Karpas-422 (cell line): ENCODE measurements around the gene KCNG1. TPM values are rescaled to one million over a fixed set of nuclear protein-coding genes. Genes with fewer than 3 reads are reported as not detected.

Experiments used
- DNase-seq: peaks from one replicate; pipeline ENCODE4 v3.0.0-alpha.2; 2015
- H2AFZ ChIP-seq: fragments of 200-600 bp; sonication (generic); 2 replicates; pipeline ENCODE4 v1.6.1; 2014; ENCODE audit warnings: antibody characterized with exemption, low read length, mixed read lengths
- H3K27ac ChIP-seq: fragments of 200-600 bp; sonication (generic); 2 replicates; pipeline ENCODE4 v1.5.1; 2014; ENCODE audit warnings: mild to moderate bottlenecking, low read length, moderate library complexity
- H3K27me3 ChIP-seq: fragments of 200-600 bp; sonication (generic); 2 replicates; pipeline ENCODE4 v1.6.1; 2014; ENCODE audit warnings: low read length, mixed read lengths
- H3K36me3 ChIP-seq: fragments of 200-600 bp; sonication (generic); 2 replicates; pipeline ENCODE4 v1.6.1; 2014; ENCODE audit warnings: low read length, mixed read lengths; ENCODE audit not compliant: insufficient read depth
- H3K4me1 ChIP-seq: fragments of 200-600 bp; sonication (generic); 2 replicates; pipeline ENCODE4 v1.6.1; 2014; ENCODE audit warnings: mild to moderate bottlenecking, low read length, mixed read lengths
- H3K4me2 ChIP-seq: fragments of 200-600 bp; sonication (generic); 2 replicates; pipeline ENCODE4 v1.6.1; 2014; ENCODE audit warnings: low read length, low read depth, mild to moderate bottlenecking; ENCODE audit not compliant: poor library complexity, severe bottlenecking
- H3K4me3 ChIP-seq: fragments of 200-600 bp; sonication (generic); 2 replicates; pipeline ENCODE4 v1.5.1; 2014; ENCODE audit warnings: mild to moderate bottlenecking, antibody characterized with exemption, low read length, mixed read lengths
- H3K79me2 ChIP-seq: fragments of 200-600 bp; sonication (generic); 2 replicates; pipeline ENCODE4 v1.6.1; 2014; ENCODE audit warnings: mild to moderate bottlenecking, low read length, mixed read lengths
- H3K9ac ChIP-seq: fragments of 200-600 bp; sonication (generic); 2 replicates; pipeline ENCODE4 v1.6.0; 2014; ENCODE audit warnings: low read length
- H3K9me2 ChIP-seq: fragments of 200-600 bp; sonication (generic), shearing (Covaris generic); replicated peaks from 2 replicates; pipeline ENCODE4 v1.6.0; 2014; ENCODE audit warnings: mild to moderate bottlenecking, low read length, moderate library complexity; ENCODE audit not compliant: insufficient read depth
- H3K9me3 ChIP-seq: fragments of 300-700, 200-600 bp; sonication (generic); 2 replicates; pipeline ENCODE4 v1.6.1; 2014; ENCODE audit warnings: low read length, mixed read lengths
- H4K20me1 ChIP-seq: fragments of 200-600 bp; sonication (generic); 2 replicates; pipeline ENCODE4 v1.6.1; 2014; ENCODE audit warnings: mild to moderate bottlenecking, antibody characterized with exemption, low read length, low read depth; ENCODE audit not compliant: insufficient read depth
- total RNA-seq: library from RNA; depleted of rRNA; stranded (reverse); fragments of >200 nt; shearing (Covaris generic); gene quantifications from 2 replicates; pipeline ENCODE4 v1.2.3, GENCODE V29; 2014; ENCODE audit warnings: low replicate concordance

Gene KCNG1
- total RNA-seq, 1 experiment from 2014 or later = not detected

DNA sequence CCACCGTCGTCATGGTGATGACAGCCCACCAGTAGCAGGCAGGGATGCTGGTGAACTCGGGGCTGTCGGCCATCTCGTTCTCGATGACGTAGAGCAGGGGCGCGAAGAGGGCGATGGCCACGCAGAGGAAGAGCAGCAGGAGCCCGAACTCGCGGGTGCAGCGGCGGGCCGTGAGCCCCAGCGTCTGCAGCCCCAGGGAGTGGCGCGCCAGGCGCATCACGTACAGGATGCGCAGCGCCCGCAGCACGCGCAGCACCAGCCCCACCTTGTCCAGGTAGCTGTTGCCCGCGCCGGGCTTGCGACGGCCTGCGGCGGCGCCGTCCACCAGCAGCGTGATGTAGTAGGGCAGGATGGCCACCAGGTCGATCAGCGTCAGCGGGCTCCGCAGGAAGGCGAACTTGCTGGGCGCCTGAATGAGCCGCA is 18.6 kb downstream of the KCNG1 start:
- Histone ChIP-seq H3K4me1 (no peaks in the 10 kb centered on the region), H3K9me2 (no peaks in the 10 kb centered on the region), H3K4me3 (no peak overlapping the region), H3K27ac (no peak overlapping the region), H4K20me1 (no peaks in the 10 kb centered on the region), H3K79me2 (no peaks in the 10 kb centered on the region), H3K4me2 (no peak overlapping the region), H3K9ac (no peak overlapping the region), H3K36me3 (no peaks in the 10 kb centered on the region), H3K27me3 (no peaks in the 10 kb centered on the region), H2AFZ (no peak overlapping the region), H3K9me3 (no peaks in the 10 kb centered on the region)
- no peak for DNase-seq

DNA sequence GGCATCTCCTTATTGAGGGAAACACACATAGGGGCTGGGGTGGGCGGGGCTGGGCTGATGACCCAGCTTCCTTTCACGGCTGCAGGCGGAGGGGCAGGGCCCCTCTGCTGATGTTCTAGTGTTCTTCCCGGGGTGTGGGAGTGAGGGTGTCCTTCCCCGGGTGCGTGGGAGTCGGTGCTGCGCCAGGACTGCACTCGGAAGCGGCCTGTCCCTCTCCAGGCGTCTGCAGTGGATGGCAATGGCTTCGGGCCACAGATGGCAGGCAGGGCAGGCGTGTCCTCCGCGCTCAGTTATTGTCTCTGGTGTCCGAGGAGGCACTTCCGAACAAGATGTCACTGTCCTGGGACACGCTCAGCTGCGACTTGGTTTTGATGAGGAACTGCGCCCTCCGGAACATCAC is 19.2 kb downstream of the KCNG1 start:
- no peak overlapping the region for H2AFZ ChIP-seq

DNA sequence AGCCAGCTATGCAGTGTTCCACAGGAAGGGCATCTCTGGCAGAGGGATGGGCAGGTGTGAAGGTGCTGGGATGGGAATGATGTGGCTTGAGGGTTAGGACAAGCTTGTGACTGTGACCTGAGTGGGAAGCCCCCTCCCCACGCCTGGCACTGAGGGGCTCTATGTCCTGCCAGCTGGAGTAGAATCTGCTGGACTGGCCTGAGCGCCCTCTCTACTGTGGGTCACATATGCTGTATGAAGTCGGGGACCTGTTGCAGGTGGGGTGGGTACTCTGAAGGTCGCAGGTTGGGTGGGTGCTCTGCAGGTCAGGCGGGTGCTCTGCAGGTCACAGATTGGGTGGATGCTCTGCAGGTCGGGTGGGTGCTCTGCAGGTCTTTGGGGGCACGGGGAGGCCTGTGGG is 20.3 kb downstream of the KCNG1 start:
- no peak overlapping the region for H3K4me2 ChIP-seq
- no peak for DNase-seq
- no peak overlapping the region for H3K4me3 ChIP-seq
- H4K20me1 ChIP-seq = no peaks in the 10 kb centered on the region
- H3K9ac ChIP-seq = no peak overlapping the region
- H3K9me2 ChIP-seq = no peaks in the 10 kb centered on the region
- no peaks in the 10 kb centered on the region for H3K27me3 ChIP-seq
- no peak overlapping the region for H2AFZ ChIP-seq
- no peak overlapping the region for H3K27ac ChIP-seq
- no peaks in the 10 kb centered on the region for H3K9me3 ChIP-seq
- H3K79me2 ChIP-seq = no peaks in the 10 kb centered on the region
- H3K4me1 ChIP-seq = no peaks in the 10 kb centered on the region
- H3K36me3 ChIP-seq = no peaks in the 10 kb centered on the region

More for the DNA sequence above, 19.2 kb downstream of the KCNG1 start:
- no peaks in the 10 kb centered on the region for H3K27me3 ChIP-seq
- no peaks in the 10 kb centered on the region for H3K4me1 ChIP-seq
- no peak overlapping the region for H3K4me2 ChIP-seq
- DNase-seq = no peak
- no peaks in the 10 kb centered on the region for H4K20me1 ChIP-seq
- H3K9me3 ChIP-seq = no peaks in the 10 kb centered on the region
- H3K27ac ChIP-seq = no peak overlapping the region
- H3K79me2 ChIP-seq = no peaks in the 10 kb centered on the region
- H3K9ac ChIP-seq = no peak overlapping the region
- H3K4me3 ChIP-seq = no peak overlapping the region
- H3K36me3 ChIP-seq = no peaks in the 10 kb centered on the region
- no peaks in the 10 kb centered on the region for H3K9me2 ChIP-seq

DNA sequence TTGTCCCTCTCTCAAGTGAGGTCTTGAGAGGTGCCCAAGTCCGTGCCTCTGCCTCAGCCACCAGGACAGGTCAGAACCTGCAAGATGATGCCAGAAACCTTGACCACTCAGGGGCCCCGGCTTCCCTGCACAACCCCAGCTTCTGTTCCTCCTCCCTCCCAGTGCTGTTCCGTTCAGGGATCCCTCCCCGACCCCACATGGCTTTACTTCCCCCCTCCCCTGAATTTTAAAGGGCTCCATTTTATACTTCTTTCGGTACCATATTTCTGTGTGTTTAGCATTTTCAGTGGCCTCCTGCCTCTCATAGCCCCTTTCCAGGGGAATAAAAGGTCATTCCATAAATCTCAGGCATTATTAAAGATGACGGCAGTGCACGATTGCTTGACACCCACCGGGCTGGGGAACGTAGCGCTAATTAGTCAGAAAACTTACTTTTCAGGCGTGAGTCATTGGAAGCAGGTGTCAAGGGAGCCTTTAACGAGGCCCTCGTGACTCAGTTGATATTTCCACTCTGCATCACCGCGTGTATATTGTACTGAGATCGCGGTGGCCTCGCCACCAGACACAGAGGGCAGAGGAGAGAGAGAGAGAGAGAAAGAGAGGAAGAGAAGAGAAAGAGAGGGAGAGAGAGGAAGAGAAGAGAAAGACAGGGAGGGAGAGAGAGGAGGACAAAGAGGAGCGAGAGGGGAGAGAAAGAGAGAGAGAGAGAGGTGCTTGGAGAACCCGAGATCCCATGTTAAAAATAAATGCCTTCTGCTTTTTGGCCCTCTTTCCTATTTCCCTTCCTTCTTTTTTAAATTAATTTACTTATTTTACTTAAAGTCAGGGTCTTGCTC is 21.3 kb downstream of the KCNG1 start:
- no peaks in the 10 kb centered on the region for H3K79me2 ChIP-seq
- no peaks in the 10 kb centered on the region for H3K9me2 ChIP-seq
- DNase-seq = no peak
- H3K9ac ChIP-seq = no peak overlapping the region
- no peaks in the 10 kb centered on the region for H3K9me3 ChIP-seq
- no peak overlapping the region for H3K27ac ChIP-seq
- no peaks in the 10 kb centered on the region for H3K4me1 ChIP-seq
- H3K4me3 ChIP-seq = no peak overlapping the region
- H3K27me3 ChIP-seq = no peaks in the 10 kb centered on the region
- H3K4me2 ChIP-seq = no peak overlapping the region
- no peak overlapping the region for H2AFZ ChIP-seq
- H3K36me3 ChIP-seq = no peaks in the 10 kb centered on the region
- no peaks in the 10 kb centered on the region for H4K20me1 ChIP-seq

DNA sequence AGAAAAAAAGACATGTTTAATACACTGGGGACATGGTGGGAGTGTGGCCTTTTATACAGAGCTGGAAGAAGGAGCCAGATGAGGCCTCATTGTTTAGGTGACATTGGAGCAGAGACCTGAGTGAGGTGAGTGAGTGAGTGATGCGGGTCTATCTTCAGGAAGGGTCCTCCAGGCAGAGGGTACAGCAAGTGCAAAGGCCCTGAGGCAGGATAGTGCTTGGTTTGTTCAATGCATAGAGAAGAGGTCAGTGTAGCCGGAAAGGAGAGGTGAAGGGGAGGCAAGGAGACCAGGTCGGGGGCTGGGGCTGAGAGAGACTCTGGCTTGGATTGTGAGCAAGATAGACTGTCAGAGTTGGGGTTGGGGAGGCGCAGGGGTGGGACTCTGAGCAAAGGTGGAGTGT is 23.6 kb downstream of the KCNG1 start:
- H3K9me2 ChIP-seq = no peaks in the 10 kb centered on the region
- H3K9ac ChIP-seq = no peak overlapping the region
- no peak for DNase-seq
- no peak overlapping the region for H3K27ac ChIP-seq
- no peaks in the 10 kb centered on the region for H3K4me1 ChIP-seq
- H4K20me1 ChIP-seq = no peaks in the 10 kb centered on the region
- H3K4me3 ChIP-seq = no peak overlapping the region
- H3K79me2 ChIP-seq = no peaks in the 10 kb centered on the region
- H3K27me3 ChIP-seq = no peaks in the 10 kb centered on the region
- H2AFZ ChIP-seq = no peak overlapping the region
- no peaks in the 10 kb centered on the region for H3K9me3 ChIP-seq
- H3K36me3 ChIP-seq = no peaks in the 10 kb centered on the region
- H3K4me2 ChIP-seq = no peak overlapping the region

DNA sequence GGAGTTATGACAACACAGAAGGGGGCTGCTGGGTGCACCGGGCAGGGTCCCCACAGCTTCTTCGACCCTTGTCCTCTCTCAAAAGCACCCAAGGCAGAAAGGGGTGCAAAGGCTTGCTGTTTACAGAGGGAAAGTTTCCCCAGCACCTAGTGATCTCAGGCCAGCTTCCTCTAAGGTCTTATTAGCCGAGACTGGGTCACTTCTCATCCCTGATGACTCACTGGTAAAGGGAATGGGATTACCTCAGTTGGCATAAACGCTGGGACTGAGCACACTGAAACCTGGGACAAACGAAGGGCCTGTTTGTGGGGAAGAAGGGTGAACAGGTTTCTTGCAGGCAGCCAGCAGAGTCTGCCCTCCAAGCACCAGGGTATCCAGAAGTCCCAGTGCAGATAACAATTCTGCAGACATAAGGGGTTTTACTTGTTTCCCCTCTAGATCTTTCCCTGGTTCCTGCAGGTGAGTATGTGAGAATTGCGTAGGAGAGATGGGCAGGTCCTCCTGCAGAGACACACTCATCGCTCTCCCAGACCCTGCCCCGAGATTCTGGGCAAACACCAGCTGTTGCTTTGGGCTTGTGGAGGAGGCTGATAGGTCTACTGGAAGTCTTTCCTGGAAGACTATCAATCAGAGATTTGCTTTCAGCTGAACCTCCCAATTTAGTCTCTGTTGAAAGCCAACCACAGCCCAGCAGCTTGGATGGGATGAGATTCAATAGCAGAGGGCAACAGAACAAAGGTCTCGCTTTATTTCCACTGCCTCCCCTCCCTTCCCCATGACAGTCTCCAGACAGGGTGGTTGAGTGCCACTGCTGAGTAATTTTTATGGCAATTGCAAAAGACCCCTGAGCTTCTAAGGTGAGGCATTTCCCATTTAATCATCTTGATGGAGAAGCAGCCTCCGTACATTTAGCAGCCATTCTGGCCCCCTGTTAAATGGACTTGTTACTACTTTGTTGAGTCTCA is 25.7 kb downstream of the KCNG1 start:
- Histone ChIP-seq H2AFZ (no peak overlapping the region), H3K4me3 (no peak overlapping the region), H3K9ac (no peak overlapping the region), H3K36me3 (no peaks in the 10 kb centered on the region), H3K27me3 (no peaks in the 10 kb centered on the region), H3K4me2 (no peak overlapping the region), H3K79me2 (no peaks in the 10 kb centered on the region), H3K27ac (no peak overlapping the region), H3K9me2 (no peaks in the 10 kb centered on the region), H4K20me1 (no peaks in the 10 kb centered on the region), H3K9me3 (peaks cover 4% of the 10 kb centered on the region; the same call in 1 of the 2 replicates), H3K4me1 (peaks cover 7% of the 10 kb centered on the region)
- DNase-seq = no peak

DNA sequence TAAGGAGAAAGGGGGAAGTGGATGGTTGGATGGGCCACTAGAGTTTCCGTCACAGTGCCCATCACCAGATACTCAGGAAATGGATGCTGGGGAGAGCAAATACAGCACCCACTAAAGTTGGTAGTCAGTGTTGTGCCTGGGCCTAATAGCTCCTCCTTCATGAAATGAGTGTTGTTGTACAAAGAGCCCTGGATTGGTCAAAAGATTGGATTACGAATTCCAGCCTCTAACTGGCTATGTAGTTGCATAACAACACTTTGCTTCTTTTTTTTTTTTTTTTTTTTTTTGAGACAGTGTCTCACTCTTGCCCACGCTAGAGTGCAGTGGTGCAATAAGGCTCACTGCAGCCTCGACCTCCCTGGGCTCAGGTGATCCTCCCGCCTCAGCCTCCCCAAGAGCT is 27.4 kb downstream of the KCNG1 start:
- H2AFZ ChIP-seq = no peak overlapping the region
- H3K27me3 ChIP-seq = no peaks in the 10 kb centered on the region
- no peak for DNase-seq
- no peak overlapping the region for H3K9ac ChIP-seq
- no peak overlapping the region for H3K4me3 ChIP-seq
- no peak overlapping the region for H3K4me2 ChIP-seq
- no peaks in the 10 kb centered on the region for H4K20me1 ChIP-seq
- peaks cover 11% of the 10 kb centered on the region for H3K4me1 ChIP-seq
- H3K9me3 ChIP-seq = peaks cover 4% of the 10 kb centered on the region; the same call in 1 of the 2 replicates
- H3K36me3 ChIP-seq = no peaks in the 10 kb centered on the region
- H3K9me2 ChIP-seq = no peaks in the 10 kb centered on the region
- no peak overlapping the region for H3K27ac ChIP-seq
- no peaks in the 10 kb centered on the region for H3K79me2 ChIP-seq

DNA sequence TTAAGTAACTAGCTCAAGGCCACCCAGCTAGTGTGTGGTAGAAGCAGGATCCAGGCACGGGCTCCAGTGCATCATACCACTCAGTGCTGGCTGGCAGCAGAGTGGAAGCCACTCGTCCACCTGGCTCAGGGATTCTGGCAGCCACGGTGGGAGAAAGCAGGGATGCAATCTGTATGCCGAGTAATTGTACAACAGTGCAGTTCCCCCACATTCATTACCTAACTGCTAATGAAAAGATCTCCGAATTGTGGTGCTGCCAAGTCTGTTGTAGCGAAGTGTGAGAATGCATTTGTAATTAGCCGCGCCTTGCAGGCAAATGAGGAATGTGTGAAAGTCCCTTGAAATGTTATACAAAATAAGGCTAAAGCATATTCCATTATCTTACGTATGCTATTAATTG is 29.0 kb downstream of the KCNG1 start:
- no peak overlapping the region for H2AFZ ChIP-seq
- peaks cover 4% of the 10 kb centered on the region; the same call in 1 of the 2 replicates for H3K9me3 ChIP-seq
- no peaks in the 10 kb centered on the region for H4K20me1 ChIP-seq
- H3K36me3 ChIP-seq = no peaks in the 10 kb centered on the region
- DNase-seq = no peak
- H3K79me2 ChIP-seq = no peaks in the 10 kb centered on the region
- no peak overlapping the region for H3K9ac ChIP-seq
- no peak overlapping the region for H3K4me2 ChIP-seq
- peaks cover 11% of the 10 kb centered on the region for H3K4me1 ChIP-seq
- H3K27ac ChIP-seq = no peak overlapping the region
- no peaks in the 10 kb centered on the region for H3K27me3 ChIP-seq
- no peaks in the 10 kb centered on the region for H3K9me2 ChIP-seq
- no peak overlapping the region for H3K4me3 ChIP-seq
